HCT116 (cell line): Measurements from ENCODE around the gene KRT33A. TPM values are rescaled to one million over a fixed set of nuclear protein-coding genes. Genes with fewer than 3 reads are reported as not detected.

Source experiments
- ATAC-seq: fragments of 200-7000 bp; cut with Tn5 transposase; 2 replicates; pipeline ENCODE4 v1.9.1; 2020; ENCODE audit warnings: mild to moderate bottlenecking, moderate library complexity
- BruUV-seq: library from RNA; stranded (reverse); fragments of 400-500 nt; replicated peaks from 2 replicates; lab custom pipeline; 2021; lab: Mats Ljungman, UMichigan
- CTCF ChIA-PET: fragments of 300-600 bp; sonication (Branson Sonifier 250); formaldehyde crosslinking; loops from one replicate; lab custom pipeline; 2021; ENCODE audit warnings: antibody characterized with exemption; lab: Charles Lee
- POLR2A ChIA-PET: fragments of 300-600, 350-600 bp; sonication (Branson Sonifier 250); formaldehyde crosslinking; loops from one replicate; lab custom pipeline; 2021; ENCODE audit warnings: antibody characterized with exemption; lab: Charles Lee
- RAD21 ChIA-PET, 2 experiments: fragments of 300-600 bp; sonication (Branson Sonifier 250); formaldehyde crosslinking; loops; one replicate each; lab custom pipeline; 2023; ENCODE audit warnings: low total read pairs in 2 of 2; ENCODE audit not compliant: uncharacterized antibody in 2 of 2, unreplicated experiment in 2 of 2, low non-redundant PET in 1 of 2; lab: Charles Lee
- DNase-seq: peaks from one replicate; pipeline ENCODE4 v3.0.0-alpha.2; 2010; ENCODE audit warnings: low read depth, low spot score
- H2AFZ ChIP-seq: fragments of 200-600 bp; shearing (Covaris generic), sonication (generic); 2 replicates; pipeline ENCODE4 v1.6.1; 2017; ENCODE audit warnings: low read depth, mixed run types, mixed read lengths, antibody characterized with exemption, low read length; ENCODE audit not compliant: poor library complexity, severe bottlenecking
- H3K27ac ChIP-seq: 2 replicates; pipeline ENCODE4 v1.5.1; 2012; ENCODE audit warnings: low read depth, low read length
- H3K27me3 ChIP-seq: fragments of 200-600 bp; sonication (generic); 2 replicates; pipeline ENCODE4 v1.6.1; 2016; ENCODE audit warnings: mixed run types, low read length, mixed read lengths; ENCODE audit not compliant: insufficient read depth
- H3K36me3 ChIP-seq, 2 experiments: fragments of 200-500 bp in 1 of 2; fragments of 200-600 bp in 1 of 2; sonication (Bioruptor generic) in 1 of 2; sonication (generic) in 1 of 2; 2 replicates each; pipeline versions ENCODE4 v1.5.1 to v1.6.1; 2014 to 2016; ENCODE audit warnings: low read length in 2 of 2, inconsistent platforms in 1 of 2, mixed read lengths in 1 of 2, mixed run types in 1 of 2; ENCODE audit not compliant: insufficient read depth in 2 of 2, control insufficient read depth in 1 of 2
- H3K4me1 ChIP-seq, 2 experiments: fragments of 200-600 bp in 1 of 2; sonication (generic) in 1 of 2; 2 replicates each; pipeline versions ENCODE4 v1.5.1 to v1.6.1; 2012 to 2017; ENCODE audit warnings: low read length in 2 of 2, inconsistent platforms in 1 of 2, mild to moderate bottlenecking in 1 of 2, mixed read lengths in 1 of 2, mixed run types in 1 of 2, moderate library complexity in 1 of 2; ENCODE audit not compliant: insufficient read depth in 2 of 2, control insufficient read depth in 1 of 2
- H3K4me2 ChIP-seq: fragments of 200-600 bp; sonication (generic); 2 replicates; pipeline ENCODE4 v1.6.1; 2017; ENCODE audit warnings: mixed run types, low read length, mixed read lengths
- H3K4me3 ChIP-seq, 2 experiments: fragments of 200-600 bp in 1 of 2; sonication (generic) in 1 of 2; replicated peaks in 1 of 2; 2 replicates each; pipeline ENCODE4 v1.5.1; 2011 to 2016; ENCODE audit warnings: low read length in 2 of 2, control low read depth in 1 of 2, low read depth in 1 of 2, mild to moderate bottlenecking in 1 of 2, mixed read lengths in 1 of 2, mixed run types in 1 of 2
- H3K79me2 ChIP-seq: fragments of 200-600 bp; sonication (generic); 2 replicates; pipeline ENCODE4 v1.6.1; 2017; ENCODE audit warnings: mild to moderate bottlenecking, mixed run types, low read length, moderate library complexity, mixed read lengths; ENCODE audit not compliant: insufficient read depth
- H3K9ac ChIP-seq: fragments of 200-600 bp; sonication (generic); 2 replicates; pipeline ENCODE4 v1.6.1; 2016; ENCODE audit warnings: low read length, mixed read lengths
- H3K9me2 ChIP-seq: fragments of 200-600 bp; sonication (generic), shearing (Covaris generic); 2 replicates; pipeline ENCODE4 v1.6.1; 2017; ENCODE audit warnings: mixed run types, mild to moderate bottlenecking, moderate library complexity; ENCODE audit not compliant: insufficient read depth
- H3K9me3 ChIP-seq, 2 experiments: fragments of 200-500 bp in 1 of 2; fragments of 200-600 bp in 1 of 2; sonication (Bioruptor generic) in 1 of 2; sonication (generic) in 1 of 2; 2 replicates each; pipeline ENCODE4 v1.6.1; 2014 to 2017; ENCODE audit warnings: low read length in 2 of 2, mixed read lengths in 2 of 2, inconsistent platforms in 1 of 2, low read depth in 1 of 2, mild to moderate bottlenecking in 1 of 2, mixed run types in 1 of 2, moderate library complexity in 1 of 2; ENCODE audit not compliant: control insufficient read depth in 1 of 2, insufficient read depth in 1 of 2
- H4K20me1 ChIP-seq: fragments of 200-600 bp; sonication (generic), shearing (Covaris generic); 2 replicates; pipeline ENCODE4 v1.6.1; 2017; ENCODE audit warnings: mixed run types, mild to moderate bottlenecking, moderate library complexity; ENCODE audit not compliant: insufficient read depth
- CBX3 ChIP-seq: IDR thresholded peaks from 2 replicates; pipeline ENCODE4 v1.6.1; 2012; ENCODE audit warnings: low read depth
- EGR1 ChIP-seq: IDR thresholded peaks from 2 replicates; pipeline ENCODE4 v1.6.1; 2012; ENCODE audit warnings: low read depth
- ELF1 ChIP-seq: IDR thresholded peaks from 2 replicates; pipeline ENCODE4 v1.6.1; 2012; ENCODE audit warnings: low read depth, borderline replicate concordance
- EZH2 ChIP-seq: fragments of 200-600 bp; sonication (generic); IDR thresholded peaks from 2 replicates; pipeline ENCODE4 v1.6.1; 2017; ENCODE audit warnings: antibody characterized with exemption, mixed run types
- FOSL1 ChIP-seq: IDR thresholded peaks from 2 replicates; pipeline ENCODE4 v1.6.1; 2012; ENCODE audit warnings: low read depth
- POLR2A ChIP-seq: IDR thresholded peaks from 2 replicates; pipeline ENCODE4 v1.7.0; 2011; ENCODE audit warnings: borderline replicate concordance; ENCODE audit not compliant: insufficient read depth, insufficient read length; ENCODE audit errors: extremely low read depth
- SIN3A ChIP-seq: IDR thresholded peaks from 2 replicates; pipeline ENCODE4 v1.6.1; 2012; ENCODE audit warnings: low read depth
- ZFX ChIP-seq: fragments of 450-650 bp; IDR thresholded peaks from 2 replicates; pipeline ENCODE4 v1.6.1; 2017
- ZNF274 ChIP-seq: fragments of 200-500 bp; sonication (Bioruptor generic); IDR thresholded peaks from 2 replicates; pipeline ENCODE4 v1.6.1; 2014; ENCODE audit warnings: mild to moderate bottlenecking, low read depth, low read length, inconsistent platforms
- intact Hi-C: fragments of 100-400 bp; cut with micrococcal nuclease; formaldehyde crosslinking; loops from 2 replicates; pipeline ENCODE4 v1.10.0; 2022
- total RNA-seq: library from RNA; stranded (reverse); gene quantifications from one replicate; pipeline ENCODE4 v1.2.1, GENCODE V29; 2021; ENCODE audit not compliant: unreplicated experiment
- TF ChIP-seq, protein P1 (sequence below): IDR thresholded peaks from 2 replicates; pipeline ENCODE4 v1.6.1; 2012
- TF ChIP-seq, protein P2 (sequence below): IDR thresholded peaks from 2 replicates; pipeline ENCODE4 v1.6.1; 2012
- TF ChIP-seq, protein P3 (sequence below), 3 experiments: fragments of 200-600 bp in 1 of 3; sonication (generic) in 1 of 3; IDR thresholded peaks in 2 of 3; conservative IDR thresholded peaks in 1 of 3; 2 replicates each; pipeline ENCODE4 v1.5.1; 2012 to 2017; ENCODE audit warnings: low read depth in 2 of 3, low read length in 2 of 3, antibody characterized with exemption in 1 of 3, borderline replicate concordance in 1 of 3, control low read depth in 1 of 3, mild to moderate bottlenecking in 1 of 3, mixed read lengths in 1 of 3, mixed run types in 1 of 3, moderate library complexity in 1 of 3; ENCODE audit not compliant: insufficient read depth in 1 of 3

KRT33A gene
- total RNA-seq, 1 experiment from 2014 or later = not detected

DNA sequence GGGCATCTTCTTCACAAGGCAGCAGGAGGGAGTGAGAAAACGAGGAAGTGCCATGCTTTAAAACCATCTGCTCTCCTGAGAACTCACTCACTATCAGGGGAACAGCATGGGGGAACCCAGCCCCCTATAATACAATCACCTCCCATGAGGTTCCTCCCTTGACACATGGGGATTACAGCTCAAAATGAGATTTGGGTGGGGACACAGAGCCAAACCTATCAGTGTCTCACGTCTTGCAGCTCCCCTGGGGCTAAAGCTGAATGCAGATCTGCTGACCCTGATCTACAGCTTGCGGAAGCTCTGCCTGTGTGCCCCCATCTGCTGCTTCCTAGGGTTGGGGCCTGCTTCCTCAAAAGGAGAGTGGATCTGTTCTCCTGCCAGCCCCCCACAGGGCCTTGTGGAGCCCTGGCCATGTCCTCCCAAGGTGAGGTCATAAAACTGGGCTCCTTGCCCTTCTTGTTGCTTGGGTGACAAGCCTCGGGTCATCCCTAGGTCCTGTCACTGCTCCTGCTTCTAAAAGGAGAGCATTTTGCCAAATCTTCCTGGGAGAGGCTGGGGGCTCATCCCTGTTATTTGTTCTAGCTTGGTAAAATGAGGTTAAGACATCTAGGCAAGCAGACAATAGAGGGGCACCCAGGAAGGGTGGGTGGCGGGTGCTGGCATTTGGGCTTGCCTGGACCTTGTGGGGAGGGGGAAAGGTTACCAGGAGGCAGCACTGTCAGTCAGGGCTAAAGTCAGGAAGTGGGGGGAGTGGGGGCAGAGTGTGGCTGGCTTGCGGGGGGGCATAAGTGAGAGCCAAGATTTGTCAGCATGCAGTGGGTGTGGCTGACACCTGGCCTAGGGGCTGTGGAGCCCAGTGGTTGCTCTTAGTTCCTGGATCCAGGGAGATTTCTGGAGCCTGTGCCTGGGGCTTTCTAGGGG is 16.0 kb downstream of the KRT33A start:
- Histone ChIP-seq H2AFZ (no peak overlapping the region), H4K20me1 (no peaks in the 10 kb centered on the region), H3K4me1 (peaks cover under 1 to 17% of the 10 kb centered on the region in 2 experiments; a peak in 3 of 4 replicates), H3K27me3 (no peaks in the 10 kb centered on the region), H3K79me2 (no peaks in the 10 kb centered on the region), H3K9me2 (no peaks in the 10 kb centered on the region), H3K4me2 (no peak overlapping the region), H3K9me3 (no peaks in the 10 kb centered on the region), H3K36me3 (no peaks in the 10 kb centered on the region), H3K9ac (no peak overlapping the region), H3K27ac (no peak overlapping the region), H3K4me3 (no peak overlapping the region)
- TF ChIP-seq, protein P1, sequence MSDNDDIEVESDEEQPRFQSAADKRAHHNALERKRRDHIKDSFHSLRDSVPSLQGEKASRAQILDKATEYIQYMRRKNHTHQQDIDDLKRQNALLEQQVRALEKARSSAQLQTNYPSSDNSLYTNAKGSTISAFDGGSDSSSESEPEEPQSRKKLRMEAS = no peak
- no peak for DNase-seq
- ChIA-PET RAD21 (no interaction called here), POLR2A (no interaction called here), CTCF (interaction anchor here (0.9 kb wide), 1 partner anchor 11 kb away, joined by 3 read pairs; no protein-coding TSS in a partner anchor)
- BruUV-seq = no TSS peak
- no peak for ATAC-seq
- intact Hi-C loops = no loop called here

DNA sequence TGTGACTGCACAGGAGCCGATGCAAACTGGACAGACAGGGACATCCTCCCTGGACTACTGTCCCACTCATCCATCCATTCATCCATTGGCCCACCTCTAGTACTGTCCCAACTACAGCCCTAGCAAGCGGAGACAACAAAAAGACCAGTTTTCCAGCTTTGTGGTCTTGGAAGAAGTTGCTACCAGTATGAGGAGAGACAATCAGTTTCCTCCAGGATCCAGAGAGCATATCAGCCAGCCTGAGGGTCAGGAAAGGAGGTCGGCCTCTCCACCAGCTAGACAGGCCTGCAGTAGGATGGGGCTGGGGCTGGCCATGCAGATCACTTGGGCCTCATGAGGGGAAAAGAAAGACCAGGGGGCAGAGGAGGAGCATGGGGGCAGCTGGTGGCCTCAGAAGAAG is 16.8 kb downstream of the KRT33A start:
- Histone ChIP-seq H3K9me3 (peaks cover 0 to 4% of the 10 kb centered on the region in 2 experiments; a peak in 1 of 4 replicates), H4K20me1 (no peaks in the 10 kb centered on the region)
- intact Hi-C loops = no loop called here
- RAD21 ChIA-PET = no interaction called here
- TF ChIP-seq EZH2 (no peak), ELF1 (no peak), POLR2A (no peak), CBX3 (no peak), EGR1 (no peak), ZFX (no peak), SIN3A (no peak), ZNF274 (no peak), FOSL1 (no peak)
- TF ChIP-seq, protein P2, sequence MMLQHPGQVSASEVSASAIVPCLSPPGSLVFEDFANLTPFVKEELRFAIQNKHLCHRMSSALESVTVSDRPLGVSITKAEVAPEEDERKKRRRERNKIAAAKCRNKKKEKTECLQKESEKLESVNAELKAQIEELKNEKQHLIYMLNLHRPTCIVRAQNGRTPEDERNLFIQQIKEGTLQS = no peak
- TF ChIP-seq, protein P3, sequence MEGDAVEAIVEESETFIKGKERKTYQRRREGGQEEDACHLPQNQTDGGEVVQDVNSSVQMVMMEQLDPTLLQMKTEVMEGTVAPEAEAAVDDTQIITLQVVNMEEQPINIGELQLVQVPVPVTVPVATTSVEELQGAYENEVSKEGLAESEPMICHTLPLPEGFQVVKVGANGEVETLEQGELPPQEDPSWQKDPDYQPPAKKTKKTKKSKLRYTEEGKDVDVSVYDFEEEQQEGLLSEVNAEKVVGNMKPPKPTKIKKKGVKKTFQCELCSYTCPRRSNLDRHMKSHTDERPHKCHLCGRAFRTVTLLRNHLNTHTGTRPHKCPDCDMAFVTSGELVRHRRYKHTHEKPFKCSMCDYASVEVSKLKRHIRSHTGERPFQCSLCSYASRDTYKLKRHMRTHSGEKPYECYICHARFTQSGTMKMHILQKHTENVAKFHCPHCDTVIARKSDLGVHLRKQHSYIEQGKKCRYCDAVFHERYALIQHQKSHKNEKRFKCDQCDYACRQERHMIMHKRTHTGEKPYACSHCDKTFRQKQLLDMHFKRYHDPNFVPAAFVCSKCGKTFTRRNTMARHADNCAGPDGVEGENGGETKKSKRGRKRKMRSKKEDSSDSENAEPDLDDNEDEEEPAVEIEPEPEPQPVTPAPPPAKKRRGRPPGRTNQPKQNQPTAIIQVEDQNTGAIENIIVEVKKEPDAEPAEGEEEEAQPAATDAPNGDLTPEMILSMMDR (IDR thresholded peaks at IDR 0.05 in 2 of 3, conservative IDR thresholded peaks at IDR 0.05 in 1 of 3; ENCODE audit: borderline replicate concordance in 1 of 3, insufficient read depth in 1 of 3, low read depth in 2 of 3, low read length in 2 of 3) = no peak
- TF ChIP-seq, all 23 proteins: peak for 0
- no peak overlapping the region for H3K27ac ChIP-seq
- ChIA-PET CTCF (interaction anchor here (0.9 kb wide), 1 partner anchor 10 kb away, joined by 3 read pairs; no protein-coding TSS in a partner anchor), POLR2A (no interaction called here)
- H3K36me3 ChIP-seq = no peaks in the 10 kb centered on the region
- no peak for ATAC-seq
- no peak overlapping the region for H3K9ac ChIP-seq
- H3K4me1 ChIP-seq = peaks cover 3 to 25% of the 10 kb centered on the region in 2 experiments; a peak in 3 of 4 replicates
- no peak overlapping the region for H3K4me2 ChIP-seq
- no peaks in the 10 kb centered on the region for H3K79me2 ChIP-seq
- no peaks in the 10 kb centered on the region for H3K27me3 ChIP-seq
- DNase-seq = no peak
- BruUV-seq = no TSS peak
- H3K4me3 ChIP-seq = no peak overlapping the region
- H3K9me2 ChIP-seq = no peaks in the 10 kb centered on the region
- no peak overlapping the region for H2AFZ ChIP-seq
